CD4-positive, alpha-beta T cell treated with Interleukin-12 subunit alpha and Interleukin-12 subunit beta, for 1 hour (primary cell): Measurements from ENCODE around the gene PLA2G4B.

Source experiments
- DNase-seq: peaks from one replicate; pipeline ENCODE4 v3.0.0-alpha.2; 2020

The PLA2G4B gene

GRCh38 chr15:41827880-41828806 is 10.5 kb upstream of the PLA2G4B start, which contains the start of gene JMJD7:
JMJD7 (plus strand) TSS chr15:41828092; CDS start chr15:41828125, 33 bp downstream.
- peak; percentile 93 for DNase-seq

GRCh38 chr15:41828807-41829141 is 9.9 kb upstream of the PLA2G4B start:
- DNase-seq: no peak

GRCh38 chr15:41829959-41830646 is 8.5 kb upstream of the PLA2G4B start:
- no peak for DNase-seq

DNA sequence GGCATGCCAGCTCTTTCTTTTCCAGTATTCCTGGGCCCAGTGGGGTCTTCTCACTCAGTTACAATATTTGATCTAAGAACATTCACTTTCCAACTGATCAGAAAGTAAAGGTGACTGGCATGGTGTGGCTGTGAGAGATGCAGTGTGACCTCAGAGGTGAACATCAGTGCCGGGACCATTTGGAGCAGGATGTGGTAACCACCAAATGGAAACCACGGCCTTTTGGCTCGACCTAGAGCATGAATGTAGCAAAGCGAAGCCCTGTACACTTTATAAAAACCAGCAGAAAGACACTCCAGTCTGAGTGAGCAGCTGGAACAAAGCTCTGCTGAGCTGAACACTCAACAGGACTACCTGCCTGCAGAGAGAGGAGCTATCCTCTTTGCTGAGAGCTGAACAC is 7.4 kb upstream of the PLA2G4B start:
- peak; percentile 50 for DNase-seq

- no peak for DNase-seq
These were observed 6.4 kb upstream of the PLA2G4B start for GRCh38 chr15:41832208-41832607.

DNA sequence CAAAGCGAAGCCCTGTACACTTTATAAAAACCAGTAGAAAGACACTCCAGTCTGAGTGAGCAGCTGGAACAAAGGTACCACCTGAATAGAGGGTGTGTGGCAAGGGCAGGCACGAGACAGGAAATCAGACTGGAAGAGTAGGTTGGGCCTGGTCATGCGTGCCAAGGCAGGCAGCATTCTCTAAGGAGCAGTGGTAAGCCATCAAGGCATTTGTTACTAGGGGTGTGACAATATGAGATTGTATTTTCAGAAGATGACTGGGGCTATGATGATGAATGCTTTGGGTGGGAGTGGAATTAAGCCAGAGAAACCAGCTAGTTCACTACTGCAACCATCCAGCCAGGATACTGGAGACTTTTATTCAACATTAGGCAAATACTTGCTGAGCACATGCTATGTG is 5.8 kb upstream of the PLA2G4B start:
- DNase-seq: no peak

DNA sequence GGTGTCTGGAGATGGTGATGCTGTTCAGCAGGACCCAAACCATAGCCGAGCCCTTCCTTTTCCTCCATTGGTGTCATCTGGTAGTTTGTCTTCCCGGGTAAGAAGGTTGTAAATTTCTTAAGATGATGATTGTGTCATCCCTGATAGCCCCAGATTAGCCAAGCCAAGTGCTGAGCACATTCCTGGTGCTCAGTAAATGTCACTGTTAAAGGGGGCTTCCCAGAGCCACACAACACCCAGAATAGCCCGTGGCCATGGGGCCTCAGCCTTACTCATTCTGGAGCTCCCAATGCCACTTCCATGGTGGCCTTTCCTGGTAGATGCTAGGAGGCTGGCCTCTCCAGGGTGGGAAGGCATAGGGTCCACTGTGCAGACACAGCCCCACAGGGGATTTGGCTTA is 4.6 kb upstream of the PLA2G4B start:
- no peak for DNase-seq

DNA sequence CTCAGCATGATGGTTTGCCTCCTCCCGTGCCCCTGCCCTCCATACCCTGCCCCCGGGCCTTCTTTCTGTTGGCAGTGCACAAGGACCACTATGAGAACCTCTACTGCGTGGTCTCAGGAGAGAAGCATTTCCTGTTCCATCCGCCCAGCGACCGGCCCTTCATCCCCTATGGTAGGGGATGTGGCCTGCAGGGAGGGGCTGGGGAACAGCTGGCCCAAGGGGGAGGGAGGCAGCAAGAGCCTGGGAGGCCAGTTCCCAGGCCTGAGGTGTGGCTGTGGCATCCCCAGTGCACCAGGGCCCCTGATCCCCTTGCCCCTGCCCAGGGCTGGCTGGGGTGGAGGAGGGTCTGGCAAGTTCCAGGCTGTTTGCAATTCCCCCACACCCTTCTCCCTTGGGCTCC is 2.6 kb upstream of the PLA2G4B start:
- DNase-seq: no peak

DNA sequence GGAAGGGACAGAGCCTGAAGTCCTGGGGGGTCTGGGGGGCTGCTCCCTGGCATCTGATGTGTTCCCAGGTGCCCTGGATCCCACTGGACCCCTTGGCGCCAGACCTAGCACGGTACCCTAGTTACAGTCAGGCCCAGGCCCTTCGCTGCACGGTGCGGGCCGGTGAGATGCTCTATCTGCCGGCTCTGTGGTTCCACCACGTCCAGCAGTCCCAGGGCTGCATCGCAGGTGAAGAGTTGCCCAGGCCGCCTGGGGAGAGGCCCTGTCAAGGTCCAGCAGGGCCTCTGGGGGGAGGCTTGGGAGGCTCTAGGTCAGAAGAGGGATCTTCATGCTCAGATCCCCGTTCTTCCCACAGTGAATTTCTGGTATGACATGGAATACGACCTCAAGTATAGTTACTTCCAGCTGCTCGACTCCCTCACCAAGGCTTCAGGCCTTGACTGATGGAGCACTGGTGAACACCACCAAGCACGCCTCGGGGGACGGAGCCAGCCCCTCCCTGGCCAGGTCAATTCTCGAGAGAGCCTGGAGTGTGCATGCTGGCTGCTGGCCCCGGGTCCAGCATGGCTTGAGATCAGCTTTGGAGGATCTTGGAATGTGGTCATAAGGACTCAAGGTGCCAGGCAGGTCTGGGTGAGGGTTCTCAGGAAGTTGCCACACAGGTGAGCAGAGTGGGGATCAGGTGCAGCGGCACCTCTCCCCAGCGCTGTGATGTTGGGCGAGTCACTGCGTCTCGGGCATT is 1.8 kb upstream of the PLA2G4B start:
- no peak for DNase-seq

GRCh38 chr15:41839781-41840491 is 1.3 kb downstream of the PLA2G4B start:
- no peak for DNase-seq

DNA sequence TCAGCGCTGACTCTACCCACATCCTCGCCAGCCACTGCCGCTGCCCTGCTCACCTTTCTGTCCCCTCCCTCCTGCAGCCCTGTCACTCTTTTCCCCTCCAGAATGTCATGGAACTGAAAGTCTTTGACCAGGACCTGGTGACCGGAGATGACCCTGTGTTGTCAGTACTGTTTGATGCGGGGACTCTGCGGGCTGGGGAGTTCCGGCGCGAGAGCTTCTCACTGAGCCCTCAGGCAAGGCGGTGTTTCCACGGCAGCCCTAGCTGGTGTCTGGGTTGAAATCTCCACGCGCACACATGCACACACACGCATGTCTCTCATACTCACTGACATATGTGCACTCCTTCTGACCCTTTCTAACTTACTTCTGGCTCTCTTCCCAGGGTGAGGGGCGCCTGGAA is 2.0 kb downstream of the PLA2G4B start:
- no peak for DNase-seq

DNA sequence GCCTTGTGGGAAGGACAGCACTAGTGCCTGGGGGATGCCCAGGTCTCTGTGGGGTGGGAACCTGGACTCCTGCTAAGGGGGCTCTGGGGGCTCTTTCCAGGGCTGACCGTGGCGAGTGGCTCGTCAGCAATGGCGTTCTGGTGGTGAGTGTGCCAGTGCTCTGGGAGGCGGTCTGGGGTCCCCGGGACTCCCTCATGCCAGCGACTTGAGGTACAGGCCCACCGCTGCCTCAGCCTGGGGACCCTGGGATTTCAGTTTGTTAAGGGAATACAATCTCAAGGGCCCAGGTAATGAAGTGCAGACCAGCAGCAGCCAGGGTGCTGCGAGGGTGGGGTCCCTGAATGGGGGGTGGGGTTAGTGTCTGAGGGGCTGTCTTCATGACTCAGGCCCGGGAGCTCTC is 2.5 kb downstream of the PLA2G4B start:
- no peak for DNase-seq

DNA sequence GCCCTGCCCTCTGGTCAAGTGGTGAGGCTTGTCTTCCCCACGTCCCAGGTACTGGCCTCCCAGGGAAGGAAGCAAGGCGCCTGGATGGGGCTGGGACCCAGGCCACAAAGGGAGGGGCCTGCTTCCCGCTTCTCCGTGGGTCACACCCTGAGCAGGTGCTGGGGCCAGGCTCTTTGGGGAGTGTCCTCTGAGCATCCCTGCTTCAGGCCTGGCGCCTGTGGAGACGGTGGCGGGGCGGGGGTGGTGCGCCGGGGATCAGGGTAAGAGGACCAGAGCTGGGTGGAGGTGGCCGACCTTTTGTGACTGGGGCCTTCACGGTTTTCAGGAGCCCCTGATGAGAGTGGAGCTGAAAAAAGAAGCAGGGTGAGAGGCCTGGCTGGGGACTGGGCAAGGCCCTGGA is 3.6 kb downstream of the PLA2G4B start:
- no peak for DNase-seq

DNA sequence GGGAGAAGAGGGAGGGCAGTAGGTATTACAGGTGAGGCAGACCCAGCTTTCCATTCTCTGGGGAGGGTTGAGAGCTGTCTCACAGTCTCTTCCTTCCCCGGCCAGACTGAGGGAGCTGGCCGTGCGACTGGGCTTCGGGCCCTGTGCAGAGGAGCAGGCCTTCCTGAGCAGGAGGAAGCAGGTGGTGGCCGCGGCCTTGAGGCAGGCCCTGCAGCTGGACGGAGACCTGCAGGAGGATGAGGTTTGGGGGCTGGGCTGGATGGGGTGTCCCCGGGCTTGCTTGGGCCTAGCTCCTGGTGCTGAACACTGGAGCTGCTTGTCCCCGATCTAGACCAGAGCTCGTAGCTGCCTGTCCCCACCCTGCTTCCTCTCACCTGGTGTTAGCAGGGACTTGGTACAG is 4.9 kb downstream of the PLA2G4B start:
- no peak for DNase-seq

GRCh38 chr15:41844814-41845213 is 6.2 kb downstream of the PLA2G4B start:
- DNase-seq: no peak

GRCh38 chr15:41847206-41847605 is 8.6 kb downstream of the PLA2G4B start:
- no peak for DNase-seq

DNA sequence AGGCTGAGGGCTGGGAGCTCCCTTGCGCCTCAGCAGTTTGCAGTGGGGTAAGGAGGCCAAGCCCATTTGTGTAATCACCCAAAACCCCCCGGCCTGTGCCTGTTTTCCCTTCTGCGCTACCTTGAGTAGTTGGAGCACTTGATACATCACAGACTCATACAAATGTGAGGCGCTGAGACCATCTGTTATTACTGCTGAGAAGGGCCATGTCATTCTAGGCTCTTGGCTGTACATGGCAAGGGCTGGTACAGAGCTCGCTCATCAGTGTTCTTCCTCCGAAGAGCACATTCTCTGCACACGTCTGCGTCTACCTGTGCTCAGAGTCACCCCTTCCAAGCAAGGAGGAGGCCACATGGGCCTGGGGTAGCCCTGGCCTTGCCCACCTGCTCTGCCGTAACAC is 9.3 kb downstream of the PLA2G4B start:
- no peak for DNase-seq

- no peak for DNase-seq
These were observed 10.0 kb downstream of the PLA2G4B start for GRCh38 chr15:41848631-41849030.

DNA sequence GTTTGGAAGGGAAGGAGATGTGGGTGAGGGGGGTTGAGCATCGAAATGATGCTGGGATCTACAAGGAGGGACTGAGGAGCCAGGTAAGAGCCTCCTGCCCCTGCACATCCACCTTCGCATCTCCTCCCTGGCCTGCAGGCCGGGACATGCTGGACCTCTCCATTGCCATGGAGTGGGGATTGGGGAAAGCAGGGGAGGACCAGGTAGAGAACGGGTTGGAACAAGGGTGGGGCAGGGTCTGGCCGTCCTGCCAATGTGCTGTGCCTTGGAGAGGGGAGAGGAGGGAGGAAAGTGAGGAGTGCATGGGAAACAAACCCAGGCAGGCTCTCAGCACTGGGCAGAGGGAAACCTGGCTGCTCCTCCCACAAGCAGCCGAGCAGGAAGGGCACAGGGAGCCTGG is 10.6 kb downstream of the PLA2G4B start:
- no peak for DNase-seq

DNA sequence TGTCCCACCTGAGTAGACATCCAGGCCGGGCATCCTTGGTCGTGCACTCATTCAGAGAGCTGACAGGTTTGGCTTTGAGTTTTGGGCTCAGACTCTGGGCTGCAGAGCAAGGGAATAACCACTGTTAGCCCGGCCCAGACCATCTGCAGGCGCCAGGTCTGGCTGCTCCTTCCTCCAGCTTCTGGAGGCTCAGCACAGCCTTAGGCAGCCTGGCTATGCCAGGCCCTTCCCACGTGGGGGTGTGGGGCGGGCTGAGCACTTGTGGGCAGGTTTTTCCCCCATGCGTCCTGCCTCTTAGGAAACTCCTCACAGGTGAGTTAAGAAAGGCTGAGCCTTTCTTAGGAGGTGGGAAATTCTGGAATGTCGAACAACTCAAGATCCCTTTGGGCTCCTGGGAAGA is 11.2 kb downstream of the PLA2G4B start:
- DNase-seq: no peak

GRCh38 chr15:41850482-41851166 is 12.0 kb downstream of the PLA2G4B start:
- DNase-seq: no peak

DNA sequence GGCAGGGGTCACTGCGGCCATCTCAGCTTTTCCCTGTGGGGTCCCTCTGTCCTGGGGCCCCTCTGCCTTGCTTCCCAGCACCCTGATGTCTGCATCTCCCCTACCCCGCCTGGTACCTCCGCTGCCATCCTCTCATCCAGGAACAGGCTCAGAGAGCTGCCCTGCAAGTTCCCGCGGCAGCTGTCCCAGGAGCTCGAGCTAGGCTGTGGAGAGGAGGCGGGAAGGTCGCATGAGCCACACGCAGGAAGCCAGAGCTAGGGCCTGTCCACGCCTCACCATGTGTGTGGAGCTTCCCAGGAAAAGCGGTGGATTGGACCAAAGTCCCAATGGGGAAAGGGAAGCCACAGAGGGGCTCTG is 12.5 kb downstream of the PLA2G4B start:
- no peak for DNase-seq
